ENCODE measurements around the gene HS1BP3. TPM values are rescaled to one million over a fixed set of nuclear protein-coding genes. Genes with fewer than 3 reads are reported as not detected.

HS1BP3 gene
- total and polyA plus RNA-seq, 9 of the 15 experiments (the other 6 are each of a cell fraction or from before 2014, with no cell fraction given) = 0.41 to 8.3 (median 5.9) TPM

- in situ Hi-C loops (cut with MboI) = no loop called here
- H3K4me3 ChIP-seq = no peak overlapping the region
- ChIA-PET POLR2A (interaction anchor here (2.1 kb wide), 1 partner anchor 9 kb away, joined by 5 read pairs; no protein-coding TSS in a partner anchor), CTCF (ENCODE audit: low intra/inter-chr PET ratio) (no interaction called here)
- no peaks in the 10 kb centered on the region for H3K9me1 ChIP-seq (ENCODE audit: control insufficient read depth, insufficient read depth, low read length)
- peak overlapping the region; percentile 86; the same call in 1 of the 2 replicates for H2AFZ ChIP-seq (ENCODE audit: low read depth, low read length)
- ATAC-seq = no peak
- H3K27me3 ChIP-seq (ENCODE audit: control insufficient read depth in 2 of 2, insufficient read depth in 2 of 2, low read length in 2 of 2) = no peaks in the 10 kb centered on the region
- no peak overlapping the region; the same call in 2 of the 3 replicates for H3K27ac ChIP-seq (ENCODE audit: extremely low read depth, low read depth, low read length)
- FAIRE-seq = no peak
- intact Hi-C loops (cut with micrococcal nuclease) = no loop called here
- H4K20me1 ChIP-seq (replicated peaks; ENCODE audit: control insufficient read depth, insufficient read depth, low read length) = no peaks in the 10 kb centered on the region
- TF ChIP-seq RFX5 (IDR thresholded peaks at IDR 0.05; ENCODE audit: low read depth, low read length) = no peak
- TF ChIP-seq ZBTB17 (CRISPR knock-in tag; IDR thresholded peaks at IDR 0.05) = 0 out of 2 replicates have a peak, but pooled peaks have one; percentile 28
- no peak for TF ChIP-seq BRD4 (IDR thresholded peaks at IDR 0.05)
- TF ChIP-seq KDM5B (IDR thresholded peaks at IDR 0.05; ENCODE audit: insufficient replicate concordance, low read depth, low read length) = no peak
- peak overlapping the region in 1 of 2 experiments; percentile 62; a peak in 2 of 4 replicates for H3K9ac ChIP-seq (ENCODE audit: insufficient read depth in 1 of 2, low read depth in 2 of 2, low read length in 2 of 2)
- no peaks in the 10 kb centered on the region for H3K79me2 ChIP-seq (ENCODE audit: control insufficient read depth, insufficient read depth, low read length)
- no peak overlapping the region for H3K4me2 ChIP-seq (ENCODE audit: insufficient read depth, low read length)
- H3K4me1 ChIP-seq (replicated peaks in 1 of 2; ENCODE audit: control insufficient read depth in 2 of 2, insufficient read depth in 2 of 2, low read length in 2 of 2) = peaks cover 33 to 40% of the 10 kb centered on the region in 2 experiments
- WGBS (ENCODE audit: insufficient coverage, low coverage, missing lambda C conversion rate) = 51% methylated on average over 5 of the region's 5 CpGs
- no peaks in the 10 kb centered on the region for H3K36me3 ChIP-seq (ENCODE audit: control insufficient read depth, insufficient read depth, low read length)
- no peak for DNase-seq (ENCODE audit: extremely low read depth in 1 of 4, low spot score in 3 of 4)
- no TSS peak for BruUV-seq (replicated peaks)
- H3K9me3 ChIP-seq (replicated peaks; ENCODE audit: control insufficient read depth, insufficient read depth, low read depth, low read length) = no peaks in the 10 kb centered on the region; the same call in 1 of the 2 replicates
These were observed 75.5 kb downstream of the HS1BP3 start for GRCh38 chr2:20575414-20575813.

- Histone ChIP-seq H3K9me1 (ENCODE audit: control insufficient read depth, insufficient read depth, low read length) (no peaks in the 10 kb centered on the region), H2AFZ (ENCODE audit: low read depth, low read length) (no peak overlapping the region), H3K79me2 (ENCODE audit: control insufficient read depth, insufficient read depth, low read length) (no peaks in the 10 kb centered on the region), H3K4me2 (ENCODE audit: insufficient read depth, low read length) (no peak overlapping the region), H3K27ac (ENCODE audit: extremely low read depth, low read depth, low read length) (no peak overlapping the region), H3K4me1 (replicated peaks in 1 of 2; ENCODE audit: control insufficient read depth in 2 of 2, insufficient read depth in 2 of 2, low read length in 2 of 2) (peaks cover 30 to 39% of the 10 kb centered on the region in 2 experiments), H3K36me3 (ENCODE audit: control insufficient read depth, insufficient read depth, low read length) (no peaks in the 10 kb centered on the region), H3K9me3 (replicated peaks; ENCODE audit: control insufficient read depth, insufficient read depth, low read depth, low read length) (no peaks in the 10 kb centered on the region; the same call in 1 of the 2 replicates), H3K4me3 (no peak overlapping the region), H4K20me1 (replicated peaks; ENCODE audit: control insufficient read depth, insufficient read depth, low read length) (no peaks in the 10 kb centered on the region), H3K9ac (ENCODE audit: insufficient read depth in 1 of 2, low read depth in 2 of 2, low read length in 2 of 2) (no peak overlapping the region), H3K27me3 (ENCODE audit: control insufficient read depth in 2 of 2, insufficient read depth in 2 of 2, low read length in 2 of 2) (no peaks in the 10 kb centered on the region)
- FAIRE-seq (no peak), DNase-seq (ENCODE audit: extremely low read depth in 1 of 4, low spot score in 3 of 4) (no peak), ATAC-seq (no peak)
- ChIA-PET POLR2A (interaction anchor here (0.6 kb wide), 1 partner anchor 114 kb away, joined by 3 read pairs; no protein-coding TSS in a partner anchor), CTCF (ENCODE audit: low intra/inter-chr PET ratio) (no interaction called here)
- WGBS (ENCODE audit: insufficient coverage, low coverage, missing lambda C conversion rate) = 91% methylated on average over 6 of the region's 6 CpGs
- intact Hi-C loops (cut with micrococcal nuclease) = no loop called here
- no TSS peak for BruUV-seq (replicated peaks)
- in situ Hi-C loops (cut with MboI) = no loop called here
- no peak for TF ChIP-seq ZKSCAN8 (CRISPR knock-in tag; IDR thresholded peaks at IDR 0.05)
- no peak for TF ChIP-seq ZNF740 (CRISPR knock-in tag; IDR thresholded peaks at IDR 0.05)
- no peak for TF ChIP-seq ZNF740 (tag; IDR thresholded peaks at IDR 0.05)
- no peak for TF ChIP-seq ZBTB5 (IDR thresholded peaks at IDR 0.05)
- TF ChIP-seq SFPQ (IDR thresholded peaks at IDR 0.05; ENCODE audit: low read depth, low read length) = no peak
- TF ChIP-seq ZNF785 (CRISPR knock-in tag; IDR thresholded peaks at IDR 0.05) = no peak
- TF ChIP-seq POLR2B (IDR thresholded peaks at IDR 0.05; ENCODE audit: low read depth, partially characterized antibody) = no peak
These were observed 76.0 kb downstream of the HS1BP3 start for GRCh38 chr2:20574930-20575329.
